Measurements from ENCODE around the gene DNPH1. TPM values are rescaled to one million over a fixed set of nuclear protein-coding genes. Genes with fewer than 3 reads are reported as not detected.

Gene DNPH1
- total RNA-seq, 3 donors from 2014 or later, result 46.5 to 61.1 (median 53.7) TPM

GRCh38 chr6:43267619-43268354 is 38.5 kb upstream of the DNPH1 start:
- Histone ChIP-seq H3K36me3 (no peaks in the 10 kb centered on the region), H3K27me3 (no peaks in the 10 kb centered on the region), H3K4me1 (peaks cover 0 to 7% of the 10 kb centered on the region in 2 donors), H3K4me3 (no peak overlapping the region), H3K27ac (peak overlapping the region in 1 of 2 donors; percentile 48), H3K9me3 (no peaks in the 10 kb centered on the region)
- intact Hi-C loops (cut with DNase I; ENCODE audit: low total_unique reads), result no loop called here
- TF ChIP-seq POLR2AphosphoS5 (IDR thresholded peaks at IDR 0.05) (no peak), POLR2A (IDR thresholded peaks at IDR 0.05) (no peak)
- TF ChIP-seq, protein P1, sequence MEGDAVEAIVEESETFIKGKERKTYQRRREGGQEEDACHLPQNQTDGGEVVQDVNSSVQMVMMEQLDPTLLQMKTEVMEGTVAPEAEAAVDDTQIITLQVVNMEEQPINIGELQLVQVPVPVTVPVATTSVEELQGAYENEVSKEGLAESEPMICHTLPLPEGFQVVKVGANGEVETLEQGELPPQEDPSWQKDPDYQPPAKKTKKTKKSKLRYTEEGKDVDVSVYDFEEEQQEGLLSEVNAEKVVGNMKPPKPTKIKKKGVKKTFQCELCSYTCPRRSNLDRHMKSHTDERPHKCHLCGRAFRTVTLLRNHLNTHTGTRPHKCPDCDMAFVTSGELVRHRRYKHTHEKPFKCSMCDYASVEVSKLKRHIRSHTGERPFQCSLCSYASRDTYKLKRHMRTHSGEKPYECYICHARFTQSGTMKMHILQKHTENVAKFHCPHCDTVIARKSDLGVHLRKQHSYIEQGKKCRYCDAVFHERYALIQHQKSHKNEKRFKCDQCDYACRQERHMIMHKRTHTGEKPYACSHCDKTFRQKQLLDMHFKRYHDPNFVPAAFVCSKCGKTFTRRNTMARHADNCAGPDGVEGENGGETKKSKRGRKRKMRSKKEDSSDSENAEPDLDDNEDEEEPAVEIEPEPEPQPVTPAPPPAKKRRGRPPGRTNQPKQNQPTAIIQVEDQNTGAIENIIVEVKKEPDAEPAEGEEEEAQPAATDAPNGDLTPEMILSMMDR (IDR thresholded peaks at IDR 0.05), result no peak
- DNase-seq (ENCODE audit: low spot score in 2 of 2), result no peak

GRCh38 chr6:43265564-43265963 is 36.3 kb upstream of the DNPH1 start:
- intact Hi-C loops (cut with DNase I; ENCODE audit: low total_unique reads), result no loop called here
- TF ChIP-seq, protein P1 (IDR thresholded peaks at IDR 0.05), result no peak
- TF ChIP-seq POLR2AphosphoS5 (IDR thresholded peaks at IDR 0.05) (no peak), POLR2A (IDR thresholded peaks at IDR 0.05) (no peak)

GRCh38 chr6:43264599-43265145 is 35.4 kb upstream of the DNPH1 start:
- Histone ChIP-seq H3K36me3 (no peaks in the 10 kb centered on the region), H3K9me3 (no peaks in the 10 kb centered on the region), H3K27ac (no peak overlapping the region), H3K4me1 (peaks cover 0 to 5% of the 10 kb centered on the region in 2 donors), H3K4me3 (no peak overlapping the region), H3K27me3 (no peaks in the 10 kb centered on the region)
- DNase-seq (ENCODE audit: low spot score in 2 of 2), result no peak
- intact Hi-C loops (cut with DNase I; ENCODE audit: low total_unique reads), result no loop called here
- TF ChIP-seq, protein P1 (IDR thresholded peaks at IDR 0.05), result no peak
- TF ChIP-seq POLR2A (IDR thresholded peaks at IDR 0.05), result no peak

More at GRCh38 chr6:43265564-43265963, 36.3 kb upstream of the DNPH1 start:
- Histone ChIP-seq H3K4me3 (no peak overlapping the region), H3K9me3 (no peaks in the 10 kb centered on the region), H3K36me3 (no peaks in the 10 kb centered on the region), H3K4me1 (peaks cover 0 to 7% of the 10 kb centered on the region in 2 donors), H3K27me3 (no peaks in the 10 kb centered on the region), H3K27ac (no peak overlapping the region)
- no peak for DNase-seq (ENCODE audit: low spot score in 2 of 2)

DNA sequence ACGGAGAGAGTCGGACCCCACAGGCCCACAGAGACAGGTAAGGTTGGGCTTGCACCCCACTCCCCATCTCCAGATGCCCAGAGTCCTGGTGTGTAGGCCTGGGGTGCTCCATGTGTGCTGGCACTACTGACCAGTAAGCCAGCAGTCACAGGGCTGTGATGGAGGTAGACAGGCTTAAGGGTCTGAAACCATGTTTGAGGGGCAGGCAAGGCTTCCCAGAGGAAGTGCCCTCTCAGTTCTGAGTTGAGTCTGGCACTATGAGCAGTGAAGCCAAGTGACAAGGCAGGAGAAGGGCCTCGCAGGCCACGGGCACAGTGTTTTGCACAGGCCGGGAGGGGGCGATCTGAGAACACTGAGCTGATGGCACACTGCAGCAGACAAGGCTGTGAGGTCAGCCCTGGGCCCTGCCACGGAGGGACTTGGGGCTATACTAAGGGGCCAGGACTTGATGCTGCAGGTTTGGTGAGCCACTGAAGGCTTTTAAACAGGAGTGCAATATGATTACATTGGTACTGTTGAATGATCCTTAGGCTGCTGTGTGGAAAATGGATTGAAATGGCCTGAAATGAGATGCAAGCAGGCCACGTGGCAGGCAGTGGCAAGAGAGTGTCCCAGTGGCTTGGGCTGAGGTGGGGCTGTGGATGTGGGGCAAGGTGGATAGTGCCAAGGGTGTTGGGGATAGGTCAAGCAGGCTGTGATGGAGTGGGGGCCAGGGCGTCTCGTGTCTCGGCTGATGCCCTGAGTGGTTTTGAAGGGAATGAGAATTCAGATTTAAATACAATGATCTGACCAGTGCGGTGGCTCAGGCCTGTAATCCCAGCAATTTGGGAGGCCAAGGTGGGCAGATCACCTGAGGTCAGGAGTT is 34.3 kb upstream of the DNPH1 start:
- TF ChIP-seq, protein P1 (IDR thresholded peaks at IDR 0.05), result peak; percentile 13 to 60 (median 48)
- TF ChIP-seq POLR2A (IDR thresholded peaks at IDR 0.05), result no peak
- H3K27me3 ChIP-seq, result no peaks in the 10 kb centered on the region
- no peaks in the 10 kb centered on the region for H3K9me3 ChIP-seq
- H3K4me3 ChIP-seq, result no peak overlapping the region
- no peaks in the 10 kb centered on the region for H3K4me1 ChIP-seq
- peak; percentile 44 to 81 for DNase-seq (ENCODE audit: low spot score in 2 of 2)
- intact Hi-C loops (cut with DNase I; ENCODE audit: low total_unique reads), result no loop called here
- no peaks in the 10 kb centered on the region for H3K36me3 ChIP-seq
- H3K27ac ChIP-seq, result no peak overlapping the region

All from breast epithelium (tissue), 4 donors.